OCI-LY1 (cell line): ENCODE data around the gene IDH3A.

Experiments
- H2AFZ ChIP-seq: fragments of 200-600 bp; sonication (generic), shearing (Covaris generic); 2 replicates; pipeline ENCODE4 v1.6.0; 2014; ENCODE audit warnings: antibody characterized with exemption, mild to moderate bottlenecking, low read length
- H3F3A ChIP-seq: fragments of 200-600 bp; sonication (generic), shearing (Covaris generic); 2 replicates; pipeline ENCODE4 v1.6.0; 2014; ENCODE audit warnings: mild to moderate bottlenecking, antibody characterized with exemption, low read length, moderate library complexity; ENCODE audit not compliant: insufficient read depth
- H3K27ac ChIP-seq: fragments of 200-600 bp; sonication (generic); 2 replicates; pipeline ENCODE4 v1.5.1; 2014; ENCODE audit warnings: low read length, mixed run types, mild to moderate bottlenecking, low read depth; ENCODE audit not compliant: poor library complexity, severe bottlenecking
- H3K27me3 ChIP-seq: fragments of 200-600 bp; sonication (generic); 2 replicates; pipeline ENCODE4 v1.6.0; 2014; ENCODE audit warnings: antibody characterized with exemption, mild to moderate bottlenecking, low read length, moderate library complexity; ENCODE audit not compliant: insufficient read depth
- H3K36me3 ChIP-seq: fragments of 200-600 bp; sonication (generic); 2 replicates; pipeline ENCODE4 v1.6.1; 2014; ENCODE audit warnings: mild to moderate bottlenecking, antibody characterized with exemption, low read length, moderate library complexity, mixed read lengths; ENCODE audit not compliant: insufficient read depth
- H3K4me1 ChIP-seq: fragments of 200-600 bp; sonication (generic); 2 replicates; pipeline ENCODE4 v1.5.1; 2014; ENCODE audit warnings: mild to moderate bottlenecking, low read length, moderate library complexity; ENCODE audit not compliant: insufficient read depth, severe bottlenecking
- H3K4me2 ChIP-seq: fragments of 200-600 bp; sonication (generic), shearing (Covaris generic); 2 replicates; pipeline ENCODE4 v1.6.1; 2014; ENCODE audit warnings: low read length
- H3K4me3 ChIP-seq: fragments of 200-600 bp; sonication (generic); 2 replicates; pipeline ENCODE4 v1.5.1; 2014; ENCODE audit warnings: low read length, low read depth, mild to moderate bottlenecking, mixed read lengths; ENCODE audit not compliant: poor library complexity, severe bottlenecking
- H3K79me2 ChIP-seq: fragments of 200-600 bp; shearing (Covaris generic); 2 replicates; pipeline ENCODE4 v1.6.1; 2016; ENCODE audit warnings: mixed run types, low read length, mixed read lengths; ENCODE audit not compliant: insufficient read depth
- H3K9ac ChIP-seq: fragments of 200-600 bp; sonication (generic), shearing (Covaris generic); 2 replicates; pipeline ENCODE4 v1.6.1; 2014; ENCODE audit warnings: mild to moderate bottlenecking, low read length, mixed read lengths
- H3K9me2 ChIP-seq: fragments of 200-600 bp; sonication (generic), shearing (Covaris generic); 2 replicates; pipeline ENCODE4 v1.6.1; 2014; ENCODE audit warnings: low read depth, mild to moderate bottlenecking, low read length, mixed read lengths
- H3K9me3 ChIP-seq: fragments of 200-600 bp; shearing (Covaris generic); 2 replicates; pipeline ENCODE4 v1.6.1; 2014; ENCODE audit warnings: low read length, mixed read lengths
- H4K20me1 ChIP-seq: fragments of 200-600 bp; sonication (generic), shearing (Covaris generic); 2 replicates; pipeline ENCODE4 v1.6.0; 2016; ENCODE audit warnings: mild to moderate bottlenecking, low read length; ENCODE audit not compliant: insufficient read depth
- CTCF ChIP-seq: fragments of 200-600 bp; sonication (generic), shearing (Covaris generic); IDR thresholded peaks from 2 replicates; pipeline ENCODE4 v1.5.1; 2017; ENCODE audit warnings: mild to moderate bottlenecking, antibody characterized with exemption, low read length, moderate library complexity, mixed read lengths
- EZH2 ChIP-seq: fragments of 200-600 bp; sonication (generic), shearing (Covaris generic); IDR thresholded peaks from 2 replicates; pipeline ENCODE4 v1.8.0; 2017; ENCODE audit warnings: borderline replicate concordance, mixed run types, mild to moderate bottlenecking, antibody characterized with exemption, low read length, moderate library complexity, mixed read lengths

The IDH3A gene

GRCh38 chr15:78110096-78110495 is 39.1 kb upstream of the IDH3A start:
- no peak for TF ChIP-seq EZH2
- TF ChIP-seq CTCF: no peak
- no peak overlapping the region for H3K9ac ChIP-seq

DNA sequence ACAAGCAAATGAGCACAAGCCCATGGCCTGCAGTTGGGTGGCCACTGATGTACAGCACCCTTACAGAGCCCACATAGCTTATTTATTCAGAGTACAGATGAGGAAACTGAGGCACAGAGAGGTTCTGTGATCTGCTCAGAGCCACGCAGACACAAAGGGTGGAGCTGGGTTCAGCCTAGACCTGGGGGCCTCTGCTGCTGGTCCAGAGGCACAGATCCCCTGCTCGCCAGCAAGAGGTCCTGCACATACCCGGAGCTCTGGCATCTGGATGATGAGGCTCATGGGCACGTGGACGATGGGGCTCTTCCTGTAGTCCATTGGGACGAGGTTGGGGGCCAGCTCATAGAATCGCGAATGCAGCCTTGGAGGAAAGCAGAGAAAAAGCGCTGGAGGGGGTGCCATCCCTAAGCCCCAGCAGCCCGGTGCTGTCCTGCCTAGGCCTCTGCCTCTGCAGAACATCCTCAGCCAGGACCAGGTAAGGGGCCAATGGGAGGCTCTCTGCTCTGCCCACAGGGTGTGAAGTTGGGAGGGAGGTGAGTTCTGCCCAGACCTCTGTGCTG is 38.2 kb upstream of the IDH3A start:
- Histone ChIP-seq H4K20me1 (no peaks in the 10 kb centered on the region), H3K79me2 (no peaks in the 10 kb centered on the region), H2AFZ (no peak overlapping the region), H3F3A (no peaks in the 10 kb centered on the region), H3K9ac (no peak overlapping the region), H3K4me1 (no peaks in the 10 kb centered on the region), H3K36me3 (no peaks in the 10 kb centered on the region), H3K9me2 (no peaks in the 10 kb centered on the region), H3K4me2 (no peak overlapping the region), H3K27me3 (no peaks in the 10 kb centered on the region), H3K4me3 (no peak overlapping the region), H3K27ac (no peak overlapping the region), H3K9me3 (no peaks in the 10 kb centered on the region)
- TF ChIP-seq EZH2: no peak
- no peak for TF ChIP-seq CTCF

More at GRCh38 chr15:78110096-78110495, 39.1 kb upstream of the IDH3A start:
- H3K79me2 ChIP-seq: no peaks in the 10 kb centered on the region
- H3K4me1 ChIP-seq: no peaks in the 10 kb centered on the region
- no peak overlapping the region for H3K4me2 ChIP-seq
- no peak overlapping the region for H3K27ac ChIP-seq
- no peaks in the 10 kb centered on the region for H4K20me1 ChIP-seq
- H3K9me2 ChIP-seq: no peaks in the 10 kb centered on the region
- H2AFZ ChIP-seq: no peak overlapping the region
- no peaks in the 10 kb centered on the region for H3K9me3 ChIP-seq
- no peaks in the 10 kb centered on the region for H3K36me3 ChIP-seq
- H3K27me3 ChIP-seq: no peaks in the 10 kb centered on the region
- no peaks in the 10 kb centered on the region for H3F3A ChIP-seq
- H3K4me3 ChIP-seq: no peak overlapping the region

DNA sequence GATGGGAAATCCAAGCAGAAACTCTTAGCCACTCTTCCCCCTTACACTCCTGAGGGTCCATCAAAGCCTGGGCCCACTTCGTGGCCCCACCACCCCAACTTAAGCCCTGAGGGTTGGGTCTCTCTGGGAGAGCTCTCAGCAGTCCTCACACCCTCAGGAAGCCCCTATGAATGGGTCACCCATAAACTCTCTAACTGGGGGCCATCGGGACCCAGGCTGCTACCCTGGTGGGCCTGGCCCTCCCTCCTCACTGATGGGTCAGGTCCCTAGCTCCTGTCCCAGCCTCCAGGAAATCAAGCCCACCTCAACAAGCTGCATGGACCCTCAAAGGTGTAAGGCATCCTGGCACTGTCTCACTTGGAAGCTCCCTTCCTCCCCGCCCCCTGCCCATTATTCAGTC is 37.4 kb upstream of the IDH3A start:
- no peaks in the 10 kb centered on the region for H3K79me2 ChIP-seq
- no peaks in the 10 kb centered on the region for H3K27me3 ChIP-seq
- H4K20me1 ChIP-seq: no peaks in the 10 kb centered on the region
- H3K9me3 ChIP-seq: no peaks in the 10 kb centered on the region
- TF ChIP-seq EZH2 (no peak), CTCF (no peak)
- no peaks in the 10 kb centered on the region for H3K36me3 ChIP-seq
- no peaks in the 10 kb centered on the region for H3F3A ChIP-seq
- H3K4me2 ChIP-seq: no peak overlapping the region
- H3K4me1 ChIP-seq: no peaks in the 10 kb centered on the region
- no peak overlapping the region for H3K9ac ChIP-seq
- no peak overlapping the region for H3K4me3 ChIP-seq
- H3K9me2 ChIP-seq: no peaks in the 10 kb centered on the region
- H3K27ac ChIP-seq: no peak overlapping the region
- no peak overlapping the region for H2AFZ ChIP-seq
